ENCODE results near the gene EHMT2.
"Not testable (repeated sequence)": the region's sequence is repeated elsewhere in the genome, so short reads cannot be mapped to it uniquely, and the experiment has no call there.

GRCh38 chr6:31864123-31864562, 33.4 kb downstream of the EHMT2 start:
- TF ChIP-seq CTCF (IDR thresholded peaks at IDR 0.05; ENCODE audit: control extremely low read depth in 1 of 3, insufficient read depth in 1 of 3, low read depth in 1 of 3, low read length in 3 of 3); JUND (IDR thresholded peaks at IDR 0.05; ENCODE audit: low read length); SIN3A (conservative IDR thresholded peaks at IDR 0.05 in 1 of 2, IDR thresholded peaks at IDR 0.05 in 1 of 2; ENCODE audit: low read depth in 1 of 2, low read length in 2 of 2); NRF1 (IDR thresholded peaks at IDR 0.05; ENCODE audit: low read depth, low read length); POLR2A (IDR thresholded peaks at IDR 0.05; ENCODE audit: control extremely low read depth in 1 of 2, low read depth in 2 of 2, low read length in 2 of 2); YY1 (IDR thresholded peaks at IDR 0.05; ENCODE audit: low read depth, low read length): not testable (repeated sequence)

All from H1 (cell line).